ENCODE data around the gene SULT1A1. TPM values are rescaled to one million over a fixed set of nuclear protein-coding genes. Genes with fewer than 3 reads are reported as not detected.

SULT1A1 gene
- total RNA-seq, 2 experiments from 2014 or later, result 41.0 to 61.2 TPM

- no peak for DNase-seq (ENCODE audit: low spot score)
- Histone ChIP-seq H3K4me2 (ENCODE audit: low read length) (no peak overlapping the region), H3K4me1 (ENCODE audit: insufficient read depth, low read length, poor library complexity, severe bottlenecking) (peaks cover 17% of the 10 kb centered on the region), H3K9me2 (ENCODE audit: insufficient read depth, low read length) (no peaks in the 10 kb centered on the region), H3K36me3 (ENCODE audit: insufficient read depth, low read length) (peaks cover 42% of the 10 kb centered on the region), H2AFZ (ENCODE audit: low read length) (no peak overlapping the region), H3K4me3 (ENCODE audit: low read depth, low read length, poor library complexity, severe bottlenecking) (no peak overlapping the region), H3K9me3 (ENCODE audit: low read length) (no peaks in the 10 kb centered on the region), H3K27ac (ENCODE audit: low read depth, low read length, poor library complexity, severe bottlenecking) (no peak overlapping the region), H3K79me2 (ENCODE audit: insufficient read depth, low read depth, low read length) (peaks cover 25% of the 10 kb centered on the region; the same call in 1 of the 2 replicates), H4K20me1 (ENCODE audit: insufficient read depth, low read length) (no peaks in the 10 kb centered on the region)
- intact Hi-C loops (cut with micrococcal nuclease; ENCODE audit: unreplicated experiment), result no loop called here
- POLR2A ChIA-PET, result no interaction called here
- BruUV-seq (replicated peaks), result no TSS peak
- TF ChIP-seq CTCF (conservative IDR thresholded peaks at IDR 0.05; ENCODE audit: low read length) (no peak), EZH2phosphoT487 (IDR thresholded peaks at IDR 0.05; ENCODE audit: borderline replicate concordance, low read depth, low read length) (no peak)
- CTCF ChIA-PET (ENCODE audit: unreplicated experiment), result interaction anchor here (0.6 kb wide), 1 partner anchor 10 kb away, joined by 8 read pairs; no protein-coding TSS in a partner anchor
Observed at GRCh38 chr16:28558456-28558855, 51.4 kb downstream of the SULT1A1 start.

- Histone ChIP-seq H2AFZ (ENCODE audit: low read length) (no peak overlapping the region), H3K4me3 (ENCODE audit: low read depth, low read length, poor library complexity, severe bottlenecking) (no peak overlapping the region), H3K4me2 (ENCODE audit: low read length) (no peak overlapping the region), H3K4me1 (ENCODE audit: insufficient read depth, low read length, poor library complexity, severe bottlenecking) (peaks cover 22% of the 10 kb centered on the region), H4K20me1 (ENCODE audit: insufficient read depth, low read length) (no peaks in the 10 kb centered on the region), H3K36me3 (ENCODE audit: insufficient read depth, low read length) (peaks cover 42% of the 10 kb centered on the region), H3K79me2 (ENCODE audit: insufficient read depth, low read depth, low read length) (peaks cover 25% of the 10 kb centered on the region; the same call in 1 of the 2 replicates), H3K9me3 (ENCODE audit: low read length) (no peaks in the 10 kb centered on the region), H3K9me2 (ENCODE audit: insufficient read depth, low read length) (no peaks in the 10 kb centered on the region), H3K27ac (ENCODE audit: low read depth, low read length, poor library complexity, severe bottlenecking) (no peak overlapping the region)
- POLR2A ChIA-PET, result no interaction called here
- CTCF ChIA-PET (ENCODE audit: unreplicated experiment), result no interaction called here
- DNase-seq (ENCODE audit: low spot score), result no peak
- TF ChIP-seq CTCF (conservative IDR thresholded peaks at IDR 0.05; ENCODE audit: low read length) (no peak), EZH2phosphoT487 (IDR thresholded peaks at IDR 0.05; ENCODE audit: borderline replicate concordance, low read depth, low read length) (no peak)
- no TSS peak for BruUV-seq (replicated peaks)
- intact Hi-C loops (cut with micrococcal nuclease; ENCODE audit: unreplicated experiment), result no loop called here
Observed at GRCh38 chr16:28556914-28557320, 52.9 kb downstream of the SULT1A1 start.

GRCh38 chr16:28555561-28555960, 54.3 kb downstream of the SULT1A1 start:
- H4K20me1 ChIP-seq (ENCODE audit: insufficient read depth, low read length), result no peaks in the 10 kb centered on the region
- no peak overlapping the region for H3K27ac ChIP-seq (ENCODE audit: low read depth, low read length, poor library complexity, severe bottlenecking)
- CTCF ChIA-PET (ENCODE audit: unreplicated experiment), result no interaction called here
- BruUV-seq (replicated peaks), result TSS peak; percentile 57
- no peak overlapping the region for H2AFZ ChIP-seq (ENCODE audit: low read length)
- no peak overlapping the region for H3K4me3 ChIP-seq (ENCODE audit: low read depth, low read length, poor library complexity, severe bottlenecking)
- no peaks in the 10 kb centered on the region for H3K9me3 ChIP-seq (ENCODE audit: low read length)
- intact Hi-C loops (cut with micrococcal nuclease; ENCODE audit: unreplicated experiment), result no loop called here
- no peaks in the 10 kb centered on the region for H3K9me2 ChIP-seq (ENCODE audit: insufficient read depth, low read length)
- H3K79me2 ChIP-seq (ENCODE audit: insufficient read depth, low read depth, low read length), result peaks cover 25% of the 10 kb centered on the region; the same call in 1 of the 2 replicates
- H3K4me2 ChIP-seq (ENCODE audit: low read length), result peak overlapping the region; percentile 36
- POLR2A ChIA-PET, result interaction anchor here (0.5 to 0.7 kb wide), 2 partner anchors 1296 to 1849 kb away, joined by 3 read pairs; no protein-coding TSS in a partner anchor
- no peak for DNase-seq (ENCODE audit: low spot score)
- TF ChIP-seq EZH2phosphoT487 (IDR thresholded peaks at IDR 0.05; ENCODE audit: borderline replicate concordance, low read depth, low read length), result no peak
- no peak for TF ChIP-seq CTCF (conservative IDR thresholded peaks at IDR 0.05; ENCODE audit: low read length)
- H3K4me1 ChIP-seq (ENCODE audit: insufficient read depth, low read length, poor library complexity, severe bottlenecking), result peaks cover 22% of the 10 kb centered on the region
- peaks cover 42% of the 10 kb centered on the region for H3K36me3 ChIP-seq (ENCODE audit: insufficient read depth, low read length)
